ENCODE measurements around the gene METTL26. TPM values are rescaled to one million over a fixed set of nuclear protein-coding genes. Genes with fewer than 3 reads are reported as not detected.

METTL26 gene
- total and polyA plus RNA-seq, 4 donors = 26.3 to 69.1 (median 41.4) TPM

DNA sequence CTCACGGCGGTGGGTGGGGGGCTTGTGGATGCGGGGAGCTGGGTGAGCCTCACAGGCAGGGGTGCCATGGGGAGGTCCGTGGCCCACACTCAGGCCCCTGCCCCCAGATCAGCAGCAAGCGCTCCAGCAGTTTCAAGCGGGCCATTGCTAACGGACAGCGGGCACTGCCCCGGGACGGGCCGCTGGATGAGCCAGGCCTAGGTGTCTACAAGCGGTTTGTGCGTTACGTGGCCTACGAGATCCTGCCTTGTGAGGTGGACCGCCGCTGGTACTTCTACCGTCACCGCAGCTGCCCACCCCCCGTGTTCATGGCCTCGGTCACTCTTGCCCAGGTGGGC lies 40.4 kb upstream of the METTL26 start:
- 86% methylated on average over 21 of the region's 21 CpGs for WGBS
- Histone ChIP-seq H3K36me3 (ENCODE audit: control insufficient read depth in 4 of 4, insufficient read depth in 3 of 4, low read depth in 1 of 4, low read length in 3 of 4) (peaks cover 6 to 22% (median 16%) of the 10 kb centered on the region in 4 donors), H3K4me1 (ENCODE audit: control insufficient read depth in 4 of 4, insufficient read depth in 4 of 4, low read length in 3 of 4) (peaks cover 13 to 37% (median 23%) of the 10 kb centered on the region in 4 donors), H3K9ac (ENCODE audit: low read depth in 1 of 2, low read length in 2 of 2) (no peak overlapping the region), H3K9me3 (ENCODE audit: control insufficient read depth in 4 of 4, low read length in 3 of 4) (no peaks in the 10 kb centered on the region), H3K27me3 (ENCODE audit: control insufficient read depth in 4 of 4, insufficient read depth in 4 of 4, low read length in 3 of 4) (no peaks in the 10 kb centered on the region), H3K4me3 (ENCODE audit: low read depth in 1 of 3, low read length in 3 of 3) (no peak overlapping the region), H3K27ac (ENCODE audit: low read depth in 1 of 2, low read length in 2 of 2) (no peak overlapping the region)
- no peak for DNase-seq (ENCODE audit: low spot score)
- TF ChIP-seq, protein P1, sequence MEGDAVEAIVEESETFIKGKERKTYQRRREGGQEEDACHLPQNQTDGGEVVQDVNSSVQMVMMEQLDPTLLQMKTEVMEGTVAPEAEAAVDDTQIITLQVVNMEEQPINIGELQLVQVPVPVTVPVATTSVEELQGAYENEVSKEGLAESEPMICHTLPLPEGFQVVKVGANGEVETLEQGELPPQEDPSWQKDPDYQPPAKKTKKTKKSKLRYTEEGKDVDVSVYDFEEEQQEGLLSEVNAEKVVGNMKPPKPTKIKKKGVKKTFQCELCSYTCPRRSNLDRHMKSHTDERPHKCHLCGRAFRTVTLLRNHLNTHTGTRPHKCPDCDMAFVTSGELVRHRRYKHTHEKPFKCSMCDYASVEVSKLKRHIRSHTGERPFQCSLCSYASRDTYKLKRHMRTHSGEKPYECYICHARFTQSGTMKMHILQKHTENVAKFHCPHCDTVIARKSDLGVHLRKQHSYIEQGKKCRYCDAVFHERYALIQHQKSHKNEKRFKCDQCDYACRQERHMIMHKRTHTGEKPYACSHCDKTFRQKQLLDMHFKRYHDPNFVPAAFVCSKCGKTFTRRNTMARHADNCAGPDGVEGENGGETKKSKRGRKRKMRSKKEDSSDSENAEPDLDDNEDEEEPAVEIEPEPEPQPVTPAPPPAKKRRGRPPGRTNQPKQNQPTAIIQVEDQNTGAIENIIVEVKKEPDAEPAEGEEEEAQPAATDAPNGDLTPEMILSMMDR (IDR thresholded peaks at IDR 0.05; ENCODE audit: low read depth, low read length, missing input control) = no peak
- TF ChIP-seq, protein P2, sequence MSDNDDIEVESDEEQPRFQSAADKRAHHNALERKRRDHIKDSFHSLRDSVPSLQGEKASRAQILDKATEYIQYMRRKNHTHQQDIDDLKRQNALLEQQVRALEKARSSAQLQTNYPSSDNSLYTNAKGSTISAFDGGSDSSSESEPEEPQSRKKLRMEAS (IDR thresholded peaks at IDR 0.05) = no peak
- TF ChIP-seq RXRA (IDR thresholded peaks at IDR 0.05) (no peak), FOXA2 (IDR thresholded peaks at IDR 0.05) (no peak)
- TF ChIP-seq, protein P3, sequence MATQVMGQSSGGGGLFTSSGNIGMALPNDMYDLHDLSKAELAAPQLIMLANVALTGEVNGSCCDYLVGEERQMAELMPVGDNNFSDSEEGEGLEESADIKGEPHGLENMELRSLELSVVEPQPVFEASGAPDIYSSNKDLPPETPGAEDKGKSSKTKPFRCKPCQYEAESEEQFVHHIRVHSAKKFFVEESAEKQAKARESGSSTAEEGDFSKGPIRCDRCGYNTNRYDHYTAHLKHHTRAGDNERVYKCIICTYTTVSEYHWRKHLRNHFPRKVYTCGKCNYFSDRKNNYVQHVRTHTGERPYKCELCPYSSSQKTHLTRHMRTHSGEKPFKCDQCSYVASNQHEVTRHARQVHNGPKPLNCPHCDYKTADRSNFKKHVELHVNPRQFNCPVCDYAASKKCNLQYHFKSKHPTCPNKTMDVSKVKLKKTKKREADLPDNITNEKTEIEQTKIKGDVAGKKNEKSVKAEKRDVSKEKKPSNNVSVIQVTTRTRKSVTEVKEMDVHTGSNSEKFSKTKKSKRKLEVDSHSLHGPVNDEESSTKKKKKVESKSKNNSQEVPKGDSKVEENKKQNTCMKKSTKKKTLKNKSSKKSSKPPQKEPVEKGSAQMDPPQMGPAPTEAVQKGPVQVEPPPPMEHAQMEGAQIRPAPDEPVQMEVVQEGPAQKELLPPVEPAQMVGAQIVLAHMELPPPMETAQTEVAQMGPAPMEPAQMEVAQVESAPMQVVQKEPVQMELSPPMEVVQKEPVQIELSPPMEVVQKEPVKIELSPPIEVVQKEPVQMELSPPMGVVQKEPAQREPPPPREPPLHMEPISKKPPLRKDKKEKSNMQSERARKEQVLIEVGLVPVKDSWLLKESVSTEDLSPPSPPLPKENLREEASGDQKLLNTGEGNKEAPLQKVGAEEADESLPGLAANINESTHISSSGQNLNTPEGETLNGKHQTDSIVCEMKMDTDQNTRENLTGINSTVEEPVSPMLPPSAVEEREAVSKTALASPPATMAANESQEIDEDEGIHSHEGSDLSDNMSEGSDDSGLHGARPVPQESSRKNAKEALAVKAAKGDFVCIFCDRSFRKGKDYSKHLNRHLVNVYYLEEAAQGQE (IDR thresholded peaks at IDR 0.05) = no peak

DNA sequence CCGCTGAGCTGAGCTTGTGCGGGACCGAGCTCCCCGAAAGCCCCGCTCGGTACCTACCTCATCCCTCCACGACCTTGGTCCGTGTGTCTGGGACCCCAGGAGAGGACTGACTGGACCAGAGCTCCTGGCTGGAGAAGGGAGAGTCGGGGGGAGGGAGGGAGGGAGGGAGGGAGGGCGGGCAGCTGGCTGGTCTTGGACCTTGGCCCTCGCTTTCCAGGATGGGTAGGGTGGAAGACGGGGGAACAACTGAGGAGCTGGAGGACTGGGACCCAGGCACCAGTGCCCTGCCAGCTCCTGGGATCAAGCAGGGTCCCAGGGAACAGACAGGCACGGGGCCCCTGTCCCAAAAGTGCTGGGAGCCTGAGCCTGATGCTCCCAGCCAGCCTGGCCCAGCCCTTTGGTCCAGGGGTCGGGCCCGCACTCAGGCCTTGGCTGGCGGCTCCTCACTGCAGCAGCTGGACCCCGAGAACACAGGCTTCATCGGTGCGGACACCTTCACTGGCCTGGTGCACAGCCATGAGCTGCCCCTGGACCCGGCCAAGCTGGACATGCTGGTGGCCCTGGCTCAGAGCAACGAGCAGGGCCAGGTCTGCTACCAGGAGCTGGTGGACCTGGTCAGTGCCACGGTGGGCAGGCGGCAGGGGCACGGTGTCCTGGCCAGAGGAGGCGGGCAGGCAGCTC lies 39.9 kb upstream of the METTL26 start:
- H3K4me3 ChIP-seq (ENCODE audit: low read depth in 1 of 3, low read length in 3 of 3) = peak overlapping the region in 1 of 3 donors; percentile 47

More for the DNA sequence above, 39.9 kb upstream of the METTL26 start:
- TF ChIP-seq GABPA (IDR thresholded peaks at IDR 0.05 in 1 of 2, conservative IDR thresholded peaks at IDR 0.05 in 1 of 2) (no peak), HNF4A (conservative IDR thresholded peaks at IDR 0.05) (no peak), JUND (IDR thresholded peaks at IDR 0.05) (no peak), RXRA (IDR thresholded peaks at IDR 0.05) (no peak), EGR1 (IDR thresholded peaks at IDR 0.05; ENCODE audit: low read depth in 2 of 2) (no peak), TAF1 (conservative IDR thresholded peaks at IDR 0.05) (no peak), FOXA1 (IDR thresholded peaks at IDR 0.05) (no peak), RAD21 (IDR thresholded peaks at IDR 0.05) (no peak), SP1 (IDR thresholded peaks at IDR 0.05) (no peak), HNF4G (IDR thresholded peaks at IDR 0.05) (no peak)
- TF ChIP-seq, protein P2 (IDR thresholded peaks at IDR 0.05) = no peak
- TF ChIP-seq, protein P4, sequence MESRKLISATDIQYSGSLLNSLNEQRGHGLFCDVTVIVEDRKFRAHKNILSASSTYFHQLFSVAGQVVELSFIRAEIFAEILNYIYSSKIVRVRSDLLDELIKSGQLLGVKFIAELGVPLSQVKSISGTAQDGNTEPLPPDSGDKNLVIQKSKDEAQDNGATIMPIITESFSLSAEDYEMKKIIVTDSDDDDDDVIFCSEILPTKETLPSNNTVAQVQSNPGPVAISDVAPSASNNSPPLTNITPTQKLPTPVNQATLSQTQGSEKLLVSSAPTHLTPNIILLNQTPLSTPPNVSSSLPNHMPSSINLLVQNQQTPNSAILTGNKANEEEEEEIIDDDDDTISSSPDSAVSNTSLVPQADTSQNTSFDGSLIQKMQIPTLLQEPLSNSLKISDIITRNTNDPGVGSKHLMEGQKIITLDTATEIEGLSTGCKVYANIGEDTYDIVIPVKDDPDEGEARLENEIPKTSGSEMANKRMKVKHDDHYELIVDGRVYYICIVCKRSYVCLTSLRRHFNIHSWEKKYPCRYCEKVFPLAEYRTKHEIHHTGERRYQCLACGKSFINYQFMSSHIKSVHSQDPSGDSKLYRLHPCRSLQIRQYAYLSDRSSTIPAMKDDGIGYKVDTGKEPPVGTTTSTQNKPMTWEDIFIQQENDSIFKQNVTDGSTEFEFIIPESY (IDR thresholded peaks at IDR 0.05) = no peak
- TF ChIP-seq, protein P3 (IDR thresholded peaks at IDR 0.05) = no peak
- TF ChIP-seq, protein P1 (IDR thresholded peaks at IDR 0.05; ENCODE audit: low read depth, low read length, missing input control) = no peak
- TF ChIP-seq, protein P5, sequence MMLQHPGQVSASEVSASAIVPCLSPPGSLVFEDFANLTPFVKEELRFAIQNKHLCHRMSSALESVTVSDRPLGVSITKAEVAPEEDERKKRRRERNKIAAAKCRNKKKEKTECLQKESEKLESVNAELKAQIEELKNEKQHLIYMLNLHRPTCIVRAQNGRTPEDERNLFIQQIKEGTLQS (IDR thresholded peaks at IDR 0.05) = no peak
- 44% methylated on average over 25 of the region's 25 CpGs for WGBS
- DNase-seq (ENCODE audit: low spot score) = no peak
- H3K27me3 ChIP-seq (ENCODE audit: control insufficient read depth in 4 of 4, insufficient read depth in 4 of 4, low read length in 3 of 4) = no peaks in the 10 kb centered on the region
- H3K9ac ChIP-seq (ENCODE audit: low read depth in 1 of 2, low read length in 2 of 2) = no peak overlapping the region
- H3K27ac ChIP-seq (ENCODE audit: low read depth in 1 of 2, low read length in 2 of 2) = no peak overlapping the region
- H3K4me1 ChIP-seq (ENCODE audit: control insufficient read depth in 4 of 4, insufficient read depth in 4 of 4, low read length in 3 of 4) = peaks cover 7 to 32% (median 18%) of the 10 kb centered on the region in 4 donors
- no peaks in the 10 kb centered on the region for H3K9me3 ChIP-seq (ENCODE audit: control insufficient read depth in 4 of 4, low read length in 3 of 4)
- peaks cover 5 to 26% (median 16%) of the 10 kb centered on the region in 4 donors for H3K36me3 ChIP-seq (ENCODE audit: control insufficient read depth in 4 of 4, insufficient read depth in 3 of 4, low read depth in 1 of 4, low read length in 3 of 4)
